ENCODE measurements around the gene ANKRD37. TPM values are rescaled to one million over a fixed set of nuclear protein-coding genes. Genes with fewer than 3 reads are reported as not detected.

Gene ANKRD37
- total and polyA plus RNA-seq, 9 of the 15 experiments (the other 6 are each of a cell fraction or from before 2014, with no cell fraction given): 1.3 to 53.7 (median 3.6) TPM

- TF ChIP-seq ZHX1 (conservative IDR thresholded peaks at IDR 0.05; ENCODE audit: low read length) (0 out of 2 replicates have a peak, but pooled peaks have one; percentile 10), ZNF318 (IDR thresholded peaks at IDR 0.05; ENCODE audit: borderline replicate concordance in 1 of 2, low read depth in 1 of 2) (peak in 1 of 2 experiments; percentile 60; a peak in 1 of 4 replicates), ATF7 (IDR thresholded peaks at IDR 0.05) (peak; percentile 100), ZNF175 (CRISPR knock-in tag; IDR thresholded peaks at IDR 0.05; ENCODE audit: low read depth) (no peak), SAP30 (IDR thresholded peaks at IDR 0.05; ENCODE audit: borderline replicate concordance, insufficient read depth, low read depth, low read length, poor library complexity, severe bottlenecking) (peak; percentile 86), ARID3A (IDR thresholded peaks at IDR 0.05; ENCODE audit: borderline replicate concordance, low read depth, low read length) (no peak; the same call in 1 of the 2 replicates), RBM22 (IDR thresholded peaks at IDR 0.05; ENCODE audit: low read depth, low read length, poor library complexity, severe bottlenecking) (peak; percentile 78), DACH1 (IDR thresholded peaks at IDR 0.05; ENCODE audit: partially characterized antibody) (peak; percentile 94), RBM39 (optimal IDR thresholded peaks at IDR 0.05; ENCODE audit: low read depth, low read length) (no peak)
These were observed 29.2 kb downstream of the ANKRD37 start, which contains the start of gene UFSP2 (continued) for GRCh38 chr4:185425647-185426352.

All from K562 (cell line).